HEK293T (cell line): ENCODE results near the gene NAV2.
A peak's percentile ranks its signal among the peaks of the same experiment; 100 is the strongest.

Experiments
- ARNT ChIP-seq: fragments of 450-650 bp; IDR thresholded peaks from 2 replicates; pipeline ENCODE4 v1.6.1; 2017; ENCODE audit warnings: mild to moderate bottlenecking
- CTBP1 ChIP-seq: fragments of 450-650 bp; IDR thresholded peaks from 2 replicates; pipeline ENCODE4 v1.6.1; 2016; ENCODE audit warnings: borderline replicate concordance
- FOXA1 ChIP-seq: fragments of 450-650 bp; IDR thresholded peaks from 2 replicates; pipeline ENCODE4 v1.6.1; 2016; ENCODE audit warnings: mild to moderate bottlenecking
- FOXK2 ChIP-seq: fragments of 450-650 bp; IDR thresholded peaks from 2 replicates; pipeline ENCODE4 v1.6.1; 2016; ENCODE audit warnings: mild to moderate bottlenecking
- LEF1 ChIP-seq: fragments of 450-650 bp; IDR thresholded peaks from 2 replicates; pipeline ENCODE4 v1.6.1; 2017; ENCODE audit warnings: mild to moderate bottlenecking, borderline replicate concordance
- NFRKB ChIP-seq: fragments of 450-650 bp; IDR thresholded peaks from 2 replicates; pipeline ENCODE4 v1.6.1; 2016; ENCODE audit warnings: mild to moderate bottlenecking, moderate library complexity
- SP1 ChIP-seq: fragments of 450-650 bp; IDR thresholded peaks from 2 replicates; pipeline ENCODE4 v1.6.1; 2017
- TARDBP ChIP-seq: fragments of 450-650 bp; IDR thresholded peaks from 2 replicates; pipeline ENCODE4 v1.6.1; 2016
- ZNF384 ChIP-seq: fragments of 450-650 bp; IDR thresholded peaks from 2 replicates; pipeline ENCODE4 v1.6.1; 2016
- TF ChIP-seq, protein P1 (sequence below): fragments of 450-650 bp; IDR thresholded peaks from 2 replicates; pipeline ENCODE4 v1.6.1; 2016

DNA sequence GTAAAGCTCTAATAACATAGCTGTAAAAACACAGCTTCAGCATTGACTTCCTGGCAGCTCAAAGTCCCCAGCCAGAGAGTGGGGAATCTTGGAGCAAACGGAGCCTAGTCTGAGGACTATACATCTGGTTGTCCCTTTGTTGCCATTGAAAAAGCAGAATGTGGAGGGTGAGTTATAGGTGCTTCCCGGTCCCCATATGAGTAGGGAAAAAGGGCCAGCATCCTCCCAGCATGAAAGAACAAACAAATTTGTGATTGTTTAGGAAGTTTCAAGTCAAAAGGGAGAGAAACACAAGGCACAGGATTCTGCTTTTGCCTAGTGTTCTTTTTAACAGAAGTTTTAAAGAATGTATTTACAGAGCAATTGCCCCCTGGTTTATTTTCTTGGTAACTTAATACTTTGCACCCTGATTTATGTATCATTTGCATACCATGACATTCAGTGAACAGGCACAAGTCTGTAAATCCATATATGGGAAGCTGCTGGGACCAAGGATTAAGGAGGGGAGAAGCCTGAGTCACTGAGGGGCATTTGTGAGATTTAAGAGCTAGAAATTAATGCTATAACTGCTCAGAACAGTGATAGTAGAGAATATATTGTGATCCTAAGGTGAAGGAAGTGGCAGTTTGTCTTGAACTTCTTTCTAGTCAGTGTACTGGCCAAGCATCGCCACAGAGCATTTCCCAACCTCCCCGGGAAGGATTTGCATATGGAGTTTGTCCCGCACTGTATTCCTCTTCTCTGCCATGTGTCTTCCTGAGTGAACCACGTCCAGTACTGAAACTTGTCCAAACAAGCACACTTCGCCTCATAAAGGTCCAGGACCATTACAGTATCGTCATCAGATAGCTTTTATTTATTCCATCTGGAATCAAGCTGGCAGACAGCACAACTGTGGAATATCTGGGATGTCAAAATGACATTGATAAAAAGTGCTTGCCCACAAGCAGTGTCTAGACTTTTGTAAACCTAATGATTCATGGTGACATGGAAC lies 344.6 kb downstream of the NAV2 start:
- TF ChIP-seq SP1 (no peak), ZNF384 (no peak), FOXK2 (no peak), TARDBP (no peak), FOXA1 (no peak), NFRKB (no peak), LEF1 (no peak), ARNT (no peak), CTBP1 (no peak)
- TF ChIP-seq, protein P1, sequence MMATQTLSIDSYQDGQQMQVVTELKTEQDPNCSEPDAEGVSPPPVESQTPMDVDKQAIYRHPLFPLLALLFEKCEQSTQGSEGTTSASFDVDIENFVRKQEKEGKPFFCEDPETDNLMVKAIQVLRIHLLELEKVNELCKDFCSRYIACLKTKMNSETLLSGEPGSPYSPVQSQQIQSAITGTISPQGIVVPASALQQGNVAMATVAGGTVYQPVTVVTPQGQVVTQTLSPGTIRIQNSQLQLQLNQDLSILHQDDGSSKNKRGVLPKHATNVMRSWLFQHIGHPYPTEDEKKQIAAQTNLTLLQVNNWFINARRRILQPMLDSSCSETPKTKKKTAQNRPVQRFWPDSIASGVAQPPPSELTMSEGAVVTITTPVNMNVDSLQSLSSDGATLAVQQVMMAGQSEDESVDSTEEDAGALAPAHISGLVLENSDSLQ = peak; percentile 81
